IPS DF 4.7 (cell line): ENCODE data around the gene FABP2.
"Not testable (repeated sequence)": the region's sequence is repeated elsewhere in the genome, so short reads cannot be mapped to it uniquely, and the experiment has no call there.

Experiments used
- DNase-seq: peaks from one replicate; pipeline ENCODE4 v3.0.0-alpha.2; 2013; ENCODE audit warnings: low spot score; ENCODE audit errors: extremely low read depth

Gene FABP2

GRCh38 chr4:119313237-119313636 lies 8.7 kb downstream of the FABP2 start:
- no peak for DNase-seq

GRCh38 chr4:119310826-119311225 lies 11.1 kb downstream of the FABP2 start:
- DNase-seq, result no peak

DNA sequence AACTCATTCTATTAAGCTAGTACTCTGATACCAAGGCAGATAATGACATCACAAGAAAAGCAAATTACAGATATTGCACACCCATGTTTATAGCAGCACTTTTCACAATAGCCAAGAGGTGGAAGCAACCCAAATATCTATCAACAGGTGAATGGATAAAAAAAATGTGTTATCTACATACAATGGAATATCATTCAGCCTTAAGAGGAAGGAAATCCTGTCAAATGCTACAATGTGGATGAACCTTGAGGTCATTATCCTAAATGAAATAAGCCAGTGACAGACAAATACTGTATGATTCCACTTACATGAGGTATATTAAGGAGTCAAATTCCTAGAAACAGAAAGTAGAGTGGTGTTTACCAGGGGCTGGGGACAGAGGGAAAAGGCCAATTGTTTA lies 14.3 kb downstream of the FABP2 start:
- DNase-seq, result no peak

GRCh38 chr4:119304431-119304830 lies 17.5 kb downstream of the FABP2 start:
- no peak for DNase-seq

GRCh38 chr4:119303587-119304305 lies 18.2 kb downstream of the FABP2 start:
- no peak for DNase-seq

DNA sequence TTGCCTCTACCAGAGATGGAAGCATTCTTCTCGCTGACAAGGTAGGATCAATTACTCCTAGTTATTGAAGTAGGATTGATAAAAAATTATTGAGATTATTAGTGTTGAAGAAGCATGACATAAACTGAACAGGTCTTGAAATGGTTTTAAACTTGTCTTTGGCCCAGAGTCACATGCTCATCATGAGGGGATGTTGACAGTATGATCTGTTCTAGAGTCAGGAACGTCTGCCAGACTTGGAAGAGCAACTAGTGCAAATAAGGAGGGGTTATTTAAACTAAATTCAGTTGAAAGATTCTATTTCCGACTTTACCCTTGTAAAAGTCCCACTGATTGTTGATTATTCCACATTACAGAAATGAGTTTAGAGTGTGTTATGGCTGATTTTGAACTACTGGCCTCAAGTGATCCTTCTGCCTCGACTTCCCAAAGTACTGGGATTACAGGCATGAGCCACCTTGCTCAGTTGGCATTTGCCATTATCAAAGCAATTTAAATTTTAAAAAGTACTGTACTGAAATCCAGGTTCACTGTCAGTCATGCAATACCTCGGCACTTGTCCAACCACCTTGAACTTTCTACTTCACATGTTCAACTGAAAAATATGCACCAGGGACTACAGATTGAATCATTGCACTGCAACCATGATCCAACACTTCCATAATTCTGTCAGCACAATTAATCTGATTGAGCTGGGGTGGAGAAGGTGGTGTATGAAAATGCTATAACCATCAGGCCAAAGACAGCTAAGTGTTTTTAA lies 19.7 kb downstream of the FABP2 start:
- no peak for DNase-seq

DNA sequence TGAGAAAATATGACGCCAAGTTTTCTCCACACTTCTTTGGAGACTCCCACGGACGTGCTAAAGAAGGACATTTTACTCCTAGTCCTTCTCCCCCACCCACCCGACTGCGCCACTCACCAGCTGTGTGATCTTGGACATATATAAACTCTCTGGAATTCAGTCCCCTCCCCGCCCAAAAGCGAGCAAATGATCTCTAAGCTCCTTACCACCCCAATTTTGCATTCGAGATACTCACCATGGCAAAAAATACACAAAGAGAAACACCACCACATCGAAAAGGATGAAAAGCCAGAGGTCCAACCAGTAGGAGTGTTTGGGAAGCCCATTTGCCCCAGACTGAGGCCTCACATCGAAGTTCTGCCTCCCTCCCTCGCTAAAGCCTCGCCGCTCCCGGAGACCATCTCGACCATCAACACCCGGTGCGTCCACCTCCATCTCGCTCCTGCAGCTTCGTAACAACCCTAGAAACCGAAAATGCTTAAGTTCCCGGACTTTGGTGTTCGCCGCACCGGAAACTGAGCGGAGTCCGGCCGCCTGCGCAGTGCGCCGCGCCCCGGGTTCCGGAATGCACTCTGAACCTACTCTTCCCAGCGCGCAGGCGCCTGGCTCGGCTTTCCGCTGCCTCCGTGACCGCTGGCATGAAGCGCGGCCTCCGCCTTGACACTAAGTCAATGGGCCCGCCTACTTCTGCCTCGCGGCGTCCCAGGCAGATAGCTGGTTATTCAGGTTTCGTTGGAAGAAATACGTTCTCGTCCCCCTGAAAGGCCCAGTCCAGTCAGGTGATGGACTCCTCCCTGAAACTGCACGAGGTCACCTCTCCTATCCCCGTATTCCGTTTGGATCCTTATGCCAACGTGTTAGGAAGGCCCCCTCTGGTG lies 21.6 kb downstream of the FABP2 start:
- DNase-seq, result peak; percentile 62

DNA sequence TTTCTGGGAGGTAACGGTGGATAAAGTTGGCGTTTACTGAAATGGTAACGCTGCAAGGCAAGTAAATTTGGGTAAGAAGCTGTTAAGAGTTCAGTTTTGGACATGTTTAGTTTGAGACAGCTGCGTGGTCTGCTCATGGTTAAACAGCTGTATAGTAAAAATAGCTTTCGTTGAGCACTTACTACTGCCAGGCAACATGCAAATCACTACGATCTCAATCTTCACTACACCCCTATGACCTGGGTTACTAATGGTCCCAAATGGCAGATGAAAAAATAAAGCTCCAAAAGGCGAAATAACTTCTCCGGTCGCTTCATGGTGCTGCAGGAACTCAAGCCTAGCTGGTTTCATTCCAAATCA lies 22.2 kb downstream of the FABP2 start:
- no peak for DNase-seq

DNA sequence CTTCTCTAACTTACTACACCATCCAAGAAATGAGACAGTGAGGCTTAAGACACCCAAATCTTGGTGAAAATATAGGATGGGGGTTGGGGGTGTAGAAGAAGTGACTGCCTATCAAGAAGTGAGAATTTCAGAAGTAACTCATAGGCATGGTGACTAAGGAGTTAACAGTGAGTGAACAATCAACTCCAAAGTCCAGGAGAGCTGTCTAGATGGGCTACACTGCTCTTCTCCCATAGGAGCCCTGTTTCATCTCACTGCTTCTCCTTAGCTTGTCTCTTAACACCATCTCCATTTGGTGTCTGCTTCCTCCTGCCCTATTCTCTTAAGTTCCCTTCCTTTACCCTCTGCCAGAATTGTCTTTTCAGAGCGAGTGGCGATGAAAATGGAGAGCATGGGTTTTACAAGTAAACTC lies 22.7 kb downstream of the FABP2 start:
- DNase-seq, result no peak

GRCh38 chr4:119297795-119298194 lies 24.1 kb downstream of the FABP2 start:
- no peak for DNase-seq

- DNase-seq, result no peak
Measured at GRCh38 chr4:119296356-119296755, 25.6 kb downstream of the FABP2 start.

DNA sequence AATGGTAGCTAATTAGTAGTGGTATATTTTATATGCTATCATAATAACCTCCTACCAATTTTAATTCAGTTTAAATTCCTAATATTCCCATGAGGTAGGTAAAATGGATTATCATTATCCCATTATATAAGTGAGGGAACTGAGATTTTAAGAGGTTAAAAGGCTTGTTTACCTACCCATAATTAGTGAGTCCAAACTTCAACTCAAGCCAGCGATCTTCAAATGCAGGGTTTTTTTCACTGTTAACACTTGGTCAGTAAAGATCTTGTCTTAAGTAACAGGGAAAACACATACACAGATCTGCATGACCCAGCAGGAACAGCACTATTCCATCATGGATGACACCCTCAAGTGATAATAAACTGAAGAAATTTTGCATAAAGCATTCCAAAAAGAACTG lies 31.3 kb downstream of the FABP2 start:
- no peak for DNase-seq

- DNase-seq, result no peak
Measured at GRCh38 chr4:119289313-119289712, 32.6 kb downstream of the FABP2 start.

GRCh38 chr4:119286377-119287002 lies 35.4 kb downstream of the FABP2 start:
- no peak for DNase-seq

DNA sequence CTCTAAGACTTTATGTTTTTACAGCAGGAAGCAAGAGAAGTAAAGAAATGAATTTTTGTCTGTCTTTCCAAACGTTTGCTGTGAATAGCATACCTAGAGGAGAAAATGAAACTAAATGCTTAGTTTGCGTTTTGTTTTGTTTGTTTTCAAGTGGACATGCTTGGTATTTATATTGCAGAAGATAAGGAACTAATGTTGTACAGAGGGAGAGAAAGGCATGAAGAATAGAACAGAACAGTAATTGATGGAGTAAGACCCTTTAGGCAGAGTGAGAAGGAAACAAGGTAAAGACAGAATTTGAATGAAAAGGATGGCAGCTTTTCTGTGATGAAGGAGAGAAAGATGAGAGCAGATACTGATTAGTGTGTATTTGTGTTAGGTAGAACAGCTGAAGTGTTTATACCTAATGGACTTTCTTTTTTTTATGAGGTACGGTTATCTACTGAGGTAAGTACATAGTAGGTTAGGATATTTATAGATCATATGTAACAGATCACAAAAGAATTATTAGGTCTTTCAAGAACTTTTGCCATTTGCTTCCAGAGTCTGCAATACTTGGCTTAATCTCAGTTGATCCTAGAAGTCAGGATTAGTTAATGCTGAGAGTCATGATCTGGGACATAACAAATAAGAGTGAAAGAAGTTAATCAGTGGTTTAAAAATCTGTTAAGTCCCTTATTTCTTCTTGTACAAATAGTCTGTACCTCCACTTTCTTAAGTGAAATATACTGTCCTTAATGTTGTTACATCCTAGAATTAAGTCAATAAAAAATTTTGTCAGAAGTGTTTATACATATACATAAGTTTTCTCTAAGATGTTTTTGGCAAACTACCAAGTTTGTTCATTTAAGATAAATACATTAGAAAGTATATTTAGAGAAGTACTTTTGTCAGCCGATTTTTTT lies 36.8 kb downstream of the FABP2 start:
- DNase-seq, result no peak

GRCh38 chr4:119281393-119281792 lies 40.5 kb downstream of the FABP2 start:
- no peak for DNase-seq

DNA sequence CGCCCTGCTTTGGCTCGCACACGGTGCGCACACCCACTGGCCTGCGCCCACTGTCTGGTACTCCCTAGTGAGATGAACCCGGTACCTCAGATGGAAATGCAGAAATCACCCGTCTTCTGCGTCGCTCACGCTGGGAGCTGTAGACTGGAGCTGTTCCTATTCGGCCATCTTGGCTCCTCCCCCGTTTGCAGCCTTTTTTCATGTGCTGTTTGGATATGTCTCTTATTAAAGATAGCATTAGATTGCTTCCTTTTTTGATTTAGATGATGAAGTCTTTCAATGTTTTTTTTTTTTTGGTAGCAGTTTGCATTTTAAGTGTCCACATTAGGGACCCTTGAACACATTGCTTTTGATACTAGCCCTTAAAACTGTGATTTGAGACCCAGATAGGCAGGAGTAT lies 42.0 kb downstream of the FABP2 start:
- not testable (repeated sequence) for DNase-seq

GRCh38 chr4:119279541-119279940 lies 42.4 kb downstream of the FABP2 start:
- not testable (repeated sequence) for DNase-seq

- DNase-seq, result no peak
Measured at GRCh38 chr4:119271361-119272085, 50.4 kb downstream of the FABP2 start.

- no peak for DNase-seq
Measured at GRCh38 chr4:119268466-119268865, 53.5 kb downstream of the FABP2 start.
